Neuron (in vitro differentiated cells): Measurements from ENCODE around the gene TPM4.

Source experiments
- H2AFZ ChIP-seq: one replicate; pipeline ENCODE4 v1.6.1; 2013; ENCODE audit warnings: low read depth, mild to moderate bottlenecking, inconsistent platforms, low read length, moderate library complexity
- H3K27me3 ChIP-seq: one replicate; pipeline ENCODE4 v1.6.1; 2013; ENCODE audit warnings: low read length; ENCODE audit not compliant: insufficient read depth
- H3K36me3 ChIP-seq: one replicate; pipeline ENCODE4 v1.6.1; 2013; ENCODE audit warnings: low read length; ENCODE audit not compliant: insufficient read depth
- H3K4me1 ChIP-seq: one replicate; pipeline ENCODE4 v1.6.1; 2013; ENCODE audit warnings: low read length; ENCODE audit not compliant: insufficient read depth
- H3K4me3 ChIP-seq: 2 replicates; pipeline ENCODE4 v1.5.1; 2013; ENCODE audit warnings: mild to moderate bottlenecking, low read length, moderate library complexity
- H3K9me3 ChIP-seq: one replicate; pipeline ENCODE4 v1.6.1; 2013; ENCODE audit warnings: low read length

Gene TPM4

DNA sequence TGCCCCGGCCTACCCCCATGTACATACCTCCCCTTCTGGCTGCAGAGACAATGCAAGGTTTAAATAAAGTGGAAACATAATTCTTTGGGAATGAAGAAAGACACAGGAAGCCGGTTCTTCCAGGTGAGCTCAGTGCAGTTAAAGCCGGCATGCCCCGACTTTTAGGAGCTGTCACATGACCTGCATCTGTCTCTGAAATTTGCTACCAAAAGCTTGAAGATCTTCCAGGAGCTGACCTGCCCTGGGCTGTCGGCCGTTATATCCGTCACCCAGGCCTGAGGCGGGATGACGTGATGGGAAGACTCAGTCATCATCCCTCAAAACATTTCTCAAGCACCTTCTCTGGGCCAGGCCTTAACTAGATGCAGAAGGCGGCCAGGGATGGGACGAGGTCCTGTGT lies 45.7 kb downstream of the TPM4 start:
- H3K27me3 ChIP-seq: no peaks in the 10 kb centered on the region
- H3K4me1 ChIP-seq: no peaks in the 10 kb centered on the region
- H2AFZ ChIP-seq: no peak overlapping the region
- peaks cover 76% of the 10 kb centered on the region for H3K36me3 ChIP-seq
- no peaks in the 10 kb centered on the region for H3K9me3 ChIP-seq
- no peak overlapping the region for H3K4me3 ChIP-seq

- H3K4me1 ChIP-seq: no peaks in the 10 kb centered on the region
- peaks cover 86% of the 10 kb centered on the region for H3K36me3 ChIP-seq
- H2AFZ ChIP-seq: no peak overlapping the region
- H3K27me3 ChIP-seq: no peaks in the 10 kb centered on the region
- H3K4me3 ChIP-seq: no peak overlapping the region
- peaks cover 1% of the 10 kb centered on the region for H3K9me3 ChIP-seq
Observed at GRCh38 chr19:16124953-16125352, 48.7 kb downstream of the TPM4 start.

DNA sequence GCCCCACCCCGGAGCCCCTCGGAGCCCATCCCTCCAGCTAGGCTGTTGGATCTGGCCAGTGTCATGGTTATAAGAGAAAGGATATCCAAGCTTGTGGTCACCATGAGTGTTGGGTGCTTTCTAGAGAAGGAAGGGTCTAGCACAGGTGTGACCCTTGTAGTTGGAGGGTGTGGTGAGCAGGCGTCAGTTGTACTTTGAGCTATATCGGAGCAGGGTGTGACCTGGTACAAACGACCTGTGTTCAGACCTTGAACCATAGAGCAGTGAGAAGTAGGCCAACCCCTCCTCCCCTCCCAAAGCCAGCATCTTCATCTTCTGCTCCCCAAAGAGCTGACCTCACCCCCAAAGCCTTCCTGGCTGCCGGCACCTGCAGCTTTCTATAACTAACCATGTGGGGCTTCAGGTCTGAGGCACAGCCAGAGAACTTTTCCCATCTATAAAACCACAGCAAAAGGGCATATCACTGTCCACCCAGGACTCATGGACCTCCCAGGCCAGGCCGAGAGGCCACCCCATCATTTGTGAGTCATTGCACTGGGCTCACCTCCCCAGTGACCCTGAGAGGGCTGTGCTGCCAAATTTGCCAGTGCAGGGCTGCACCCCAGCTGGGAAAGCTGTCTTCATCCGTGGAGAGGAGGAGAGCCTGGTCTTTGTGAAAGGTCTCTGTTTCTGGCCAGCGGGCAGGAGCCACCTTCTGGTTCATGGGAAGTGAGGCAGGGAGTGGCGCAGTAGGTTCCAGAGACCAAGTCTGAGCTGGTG lies 49.6 kb downstream of the TPM4 start:
- H3K4me3 ChIP-seq: no peak overlapping the region
- peaks cover 86% of the 10 kb centered on the region for H3K36me3 ChIP-seq
- no peaks in the 10 kb centered on the region for H3K4me1 ChIP-seq

DNA sequence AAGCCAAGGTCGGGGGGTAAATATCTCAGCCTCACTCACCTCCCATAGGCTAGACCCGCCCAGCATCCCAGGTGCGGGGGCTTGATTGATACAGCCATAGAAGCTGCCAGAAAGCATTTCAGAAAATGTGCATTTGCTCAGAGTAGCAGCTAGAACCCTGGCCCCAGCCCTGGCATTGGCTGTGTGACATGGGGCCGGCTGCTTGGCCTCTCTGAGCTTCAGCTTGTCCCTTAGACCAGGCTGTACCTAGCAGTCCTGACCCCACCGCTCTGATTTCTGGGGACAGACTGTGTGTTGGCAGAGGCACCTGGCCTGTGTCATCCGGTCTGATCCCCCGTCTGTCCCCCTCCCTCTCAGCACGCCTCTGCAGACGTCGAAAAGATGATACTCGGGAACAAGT lies 50.8 kb downstream of the TPM4 start:
- Histone ChIP-seq H3K4me3 (no peak overlapping the region), H3K36me3 (peaks cover 86% of the 10 kb centered on the region), H3K4me1 (no peaks in the 10 kb centered on the region), H3K9me3 (peaks cover 4% of the 10 kb centered on the region), H3K27me3 (no peaks in the 10 kb centered on the region), H2AFZ (no peak overlapping the region)

More for the DNA sequence above, 49.6 kb downstream of the TPM4 start:
- Histone ChIP-seq H2AFZ (no peak overlapping the region), H3K27me3 (no peaks in the 10 kb centered on the region), H3K9me3 (peaks cover 1% of the 10 kb centered on the region)

GRCh38 chr19:16127776-16128371 lies 51.6 kb downstream of the TPM4 start:
- H3K9me3 ChIP-seq: peaks cover 4% of the 10 kb centered on the region
- H3K36me3 ChIP-seq: peaks cover 86% of the 10 kb centered on the region
- no peak overlapping the region for H2AFZ ChIP-seq
- no peak overlapping the region for H3K4me3 ChIP-seq
- no peaks in the 10 kb centered on the region for H3K4me1 ChIP-seq
- no peaks in the 10 kb centered on the region for H3K27me3 ChIP-seq

DNA sequence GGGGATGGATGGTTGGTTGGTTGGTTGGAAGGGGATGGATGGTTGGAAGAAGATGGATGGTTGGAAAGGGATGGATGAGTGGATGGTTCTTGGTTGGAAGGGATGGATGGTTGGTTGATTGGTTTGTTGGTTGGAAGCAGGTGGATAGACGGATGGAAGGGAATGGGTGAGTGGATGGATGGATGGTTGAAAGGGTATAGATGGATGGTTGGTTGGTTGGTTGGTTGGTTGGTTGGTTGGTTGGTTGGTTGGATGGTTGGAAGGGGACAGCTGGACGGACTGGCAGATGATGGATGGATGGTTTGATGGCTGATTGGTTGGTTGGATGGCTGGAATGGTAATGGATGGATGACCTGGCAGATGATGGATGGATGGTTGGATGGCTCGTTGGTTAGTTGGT lies 55.4 kb downstream of the TPM4 start:
- Histone ChIP-seq H3K9me3 (peaks cover 4% of the 10 kb centered on the region), H3K36me3 (peaks cover 67% of the 10 kb centered on the region), H3K27me3 (no peaks in the 10 kb centered on the region), H3K4me1 (no peaks in the 10 kb centered on the region), H3K4me3 (no peak overlapping the region), H2AFZ (no peak overlapping the region)

- Histone ChIP-seq H3K4me3 (no peak overlapping the region), H3K4me1 (no peaks in the 10 kb centered on the region), H3K9me3 (peaks cover 4% of the 10 kb centered on the region), H3K27me3 (no peaks in the 10 kb centered on the region), H2AFZ (no peak overlapping the region), H3K36me3 (peaks cover 47% of the 10 kb centered on the region)
Observed at GRCh38 chr19:16133818-16134217, 57.5 kb downstream of the TPM4 start.

DNA sequence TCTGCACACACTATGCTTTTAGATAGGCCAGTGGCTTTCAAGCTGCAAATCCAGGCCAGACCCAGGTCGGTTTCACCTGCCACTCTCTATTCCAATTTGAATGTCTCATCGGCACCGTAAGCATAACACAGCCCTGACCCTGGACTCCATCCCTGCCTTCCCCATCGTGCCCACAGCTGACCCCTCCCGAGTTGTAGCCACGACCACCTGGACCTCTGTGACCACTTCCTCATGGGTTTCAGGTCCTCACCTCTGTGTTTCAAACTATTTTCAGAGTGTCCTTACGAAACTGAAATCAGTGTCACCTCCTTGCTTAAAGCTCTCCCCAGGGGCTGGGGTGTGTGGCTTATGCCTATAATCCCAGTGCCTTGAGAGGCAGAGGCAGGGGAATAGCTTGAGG lies 58.2 kb downstream of the TPM4 start:
- Histone ChIP-seq H3K36me3 (peaks cover 40% of the 10 kb centered on the region), H2AFZ (no peak overlapping the region)

DNA sequence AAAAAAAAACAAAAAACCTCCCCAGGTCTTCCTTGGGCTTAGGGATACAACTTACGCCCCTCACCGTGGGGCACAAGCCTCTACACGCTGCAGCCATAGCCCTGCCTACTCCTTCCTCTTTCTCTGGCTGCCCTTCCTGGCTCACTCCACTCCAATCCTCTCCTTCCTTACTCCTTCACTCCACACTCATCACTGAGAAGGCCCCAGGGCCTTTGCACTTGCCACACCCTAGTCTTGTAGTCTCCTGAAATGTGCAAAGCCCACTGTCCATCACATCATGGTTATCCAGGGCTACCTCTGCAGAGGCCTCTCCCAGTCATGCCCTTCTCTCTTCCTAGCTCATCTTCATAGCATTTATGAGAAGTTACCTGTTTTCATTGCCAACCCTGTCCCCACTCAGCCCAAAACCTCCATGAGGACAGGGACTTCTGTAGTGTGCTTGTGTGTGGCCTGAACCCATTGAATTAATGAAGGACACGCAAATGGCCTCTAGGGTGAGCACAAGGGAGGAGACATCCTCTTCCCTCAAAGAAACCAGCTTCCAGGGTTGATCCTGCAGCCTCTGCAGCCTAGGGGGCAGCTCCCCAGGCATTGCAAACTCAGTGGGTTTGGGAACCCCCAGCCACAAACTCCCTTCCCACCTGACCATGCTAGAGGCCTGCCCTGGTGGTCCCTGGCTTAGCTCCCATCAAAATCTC lies 59.3 kb downstream of the TPM4 start:
- Histone ChIP-seq H3K4me3 (no peak overlapping the region), H2AFZ (no peak overlapping the region), H3K9me3 (peaks cover 3% of the 10 kb centered on the region), H3K27me3 (no peaks in the 10 kb centered on the region), H3K36me3 (peaks cover 35% of the 10 kb centered on the region), H3K4me1 (no peaks in the 10 kb centered on the region)

More for the DNA sequence above, 58.2 kb downstream of the TPM4 start:
- H3K4me3 ChIP-seq: no peak overlapping the region
- peaks cover 4% of the 10 kb centered on the region for H3K9me3 ChIP-seq
- H3K4me1 ChIP-seq: no peaks in the 10 kb centered on the region
- H3K27me3 ChIP-seq: no peaks in the 10 kb centered on the region

DNA sequence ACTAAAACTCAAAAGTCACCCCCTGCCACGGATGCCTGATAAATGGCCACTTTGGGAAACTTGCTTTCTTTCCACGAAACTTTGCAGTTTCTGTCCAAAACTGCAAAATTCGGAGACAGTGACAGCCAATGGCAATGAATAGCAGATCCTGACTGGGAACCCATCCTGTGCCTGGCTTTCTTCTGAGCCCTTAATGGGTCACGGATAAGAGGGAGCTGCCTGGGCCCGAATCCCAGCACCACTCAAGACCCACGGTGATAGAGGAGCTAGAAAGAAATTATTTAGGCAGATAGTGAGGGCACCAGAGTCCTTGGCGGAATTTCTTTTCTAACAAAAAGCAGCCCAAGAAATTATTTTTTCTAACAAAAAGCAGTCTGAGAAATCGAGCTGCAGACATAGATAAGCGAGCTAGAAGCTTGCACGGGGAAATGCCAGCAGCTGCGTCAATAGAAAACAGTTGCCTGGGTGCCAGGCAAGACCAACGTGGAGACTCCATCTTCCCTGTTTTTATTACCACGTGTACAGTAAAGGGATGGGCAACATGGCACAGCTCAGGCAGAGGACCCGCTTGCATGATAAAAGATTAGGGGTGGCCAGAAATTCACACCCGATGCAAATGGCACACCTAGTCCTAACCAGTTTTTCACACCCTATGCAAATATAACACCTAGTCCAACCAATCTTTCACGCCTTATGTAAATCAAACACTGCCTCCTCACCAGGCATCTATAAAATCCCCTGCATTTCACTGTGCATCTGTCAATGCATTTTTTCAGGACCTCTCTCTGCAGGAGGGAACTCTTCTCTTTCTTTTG lies 60.1 kb downstream of the TPM4 start:
- no peak overlapping the region for H3K4me3 ChIP-seq
- no peaks in the 10 kb centered on the region for H3K4me1 ChIP-seq
- H3K36me3 ChIP-seq: peaks cover 30% of the 10 kb centered on the region
- H2AFZ ChIP-seq: no peak overlapping the region
- H3K9me3 ChIP-seq: peaks cover 2% of the 10 kb centered on the region
- H3K27me3 ChIP-seq: no peaks in the 10 kb centered on the region

DNA sequence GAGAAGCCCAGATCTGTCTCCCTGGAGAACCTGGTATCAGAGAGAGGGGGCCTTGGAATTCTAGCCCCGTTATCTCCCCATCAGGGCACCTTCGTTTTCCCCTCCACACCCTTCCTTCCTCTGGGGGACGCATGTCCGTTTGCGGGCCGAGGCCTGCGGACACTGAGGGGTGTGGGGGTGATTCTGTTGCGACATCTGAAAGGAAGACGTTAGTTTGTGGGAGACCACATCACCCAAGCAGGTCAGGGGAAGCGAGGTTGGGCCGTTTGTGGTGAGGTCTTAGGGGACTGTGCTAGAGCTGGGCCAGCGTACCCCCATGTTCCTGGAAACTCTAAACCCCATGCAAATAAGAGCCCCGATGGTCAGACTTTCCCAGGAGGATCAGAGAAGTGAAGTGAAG lies 63.5 kb downstream of the TPM4 start:
- Histone ChIP-seq H3K4me1 (no peaks in the 10 kb centered on the region), H3K9me3 (no peaks in the 10 kb centered on the region), H2AFZ (no peak overlapping the region), H3K4me3 (no peak overlapping the region), H3K27me3 (peaks cover 3% of the 10 kb centered on the region), H3K36me3 (no peaks in the 10 kb centered on the region)

GRCh38 chr19:16141043-16141442 lies 64.7 kb downstream of the TPM4 start:
- H3K36me3 ChIP-seq: no peaks in the 10 kb centered on the region
- H2AFZ ChIP-seq: no peak overlapping the region
- peaks cover 3% of the 10 kb centered on the region for H3K27me3 ChIP-seq
- no peaks in the 10 kb centered on the region for H3K9me3 ChIP-seq
- no peaks in the 10 kb centered on the region for H3K4me1 ChIP-seq
- H3K4me3 ChIP-seq: no peak overlapping the region
